GM19025 (cell line): Measurements from ENCODE around the gene MAMDC4.

ENCODE experiments used
- ATAC-seq: cut with Tn5 transposase; IDR thresholded peaks from one replicate; pipeline ENCODE4 v1.9.1; 2021; ENCODE audit warnings: mild to moderate bottlenecking, low read depth, moderate library complexity; ENCODE audit not compliant: unreplicated experiment

MAMDC4 gene

DNA sequence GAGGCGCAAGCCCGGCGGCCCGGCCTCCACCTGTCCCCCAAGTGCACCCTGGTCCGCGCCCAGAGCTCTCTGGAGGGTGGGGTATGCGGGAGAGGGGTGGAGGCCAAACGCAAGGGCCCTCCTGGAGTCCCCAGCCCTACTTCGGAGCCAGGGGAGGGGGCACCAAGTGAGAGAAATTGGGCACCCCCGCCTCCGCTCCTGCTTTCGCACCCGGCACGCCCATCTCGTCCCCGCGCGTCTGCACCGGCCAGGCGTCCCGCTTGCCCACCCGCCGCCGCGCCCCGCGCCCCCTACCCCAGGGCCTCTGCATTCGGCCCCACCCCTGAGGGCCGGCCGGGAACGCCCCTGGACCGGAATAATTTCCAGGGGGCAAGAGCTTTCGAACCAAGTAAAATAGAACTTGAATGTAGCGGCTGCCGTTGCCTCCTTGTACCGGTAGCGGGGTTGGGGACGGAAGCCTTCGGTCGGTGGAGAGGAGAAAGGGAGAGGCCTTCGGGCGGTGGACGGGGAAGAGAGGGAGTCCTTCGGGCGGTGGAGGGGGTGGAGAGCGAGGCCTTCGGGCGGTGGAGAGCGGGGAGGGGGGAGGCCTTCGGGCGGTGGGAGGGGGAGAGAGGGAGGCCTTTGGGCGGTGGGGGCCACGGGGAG, 3.6 kb upstream of the MAMDC4 start:
- ATAC-seq = peak; percentile 6

DNA sequence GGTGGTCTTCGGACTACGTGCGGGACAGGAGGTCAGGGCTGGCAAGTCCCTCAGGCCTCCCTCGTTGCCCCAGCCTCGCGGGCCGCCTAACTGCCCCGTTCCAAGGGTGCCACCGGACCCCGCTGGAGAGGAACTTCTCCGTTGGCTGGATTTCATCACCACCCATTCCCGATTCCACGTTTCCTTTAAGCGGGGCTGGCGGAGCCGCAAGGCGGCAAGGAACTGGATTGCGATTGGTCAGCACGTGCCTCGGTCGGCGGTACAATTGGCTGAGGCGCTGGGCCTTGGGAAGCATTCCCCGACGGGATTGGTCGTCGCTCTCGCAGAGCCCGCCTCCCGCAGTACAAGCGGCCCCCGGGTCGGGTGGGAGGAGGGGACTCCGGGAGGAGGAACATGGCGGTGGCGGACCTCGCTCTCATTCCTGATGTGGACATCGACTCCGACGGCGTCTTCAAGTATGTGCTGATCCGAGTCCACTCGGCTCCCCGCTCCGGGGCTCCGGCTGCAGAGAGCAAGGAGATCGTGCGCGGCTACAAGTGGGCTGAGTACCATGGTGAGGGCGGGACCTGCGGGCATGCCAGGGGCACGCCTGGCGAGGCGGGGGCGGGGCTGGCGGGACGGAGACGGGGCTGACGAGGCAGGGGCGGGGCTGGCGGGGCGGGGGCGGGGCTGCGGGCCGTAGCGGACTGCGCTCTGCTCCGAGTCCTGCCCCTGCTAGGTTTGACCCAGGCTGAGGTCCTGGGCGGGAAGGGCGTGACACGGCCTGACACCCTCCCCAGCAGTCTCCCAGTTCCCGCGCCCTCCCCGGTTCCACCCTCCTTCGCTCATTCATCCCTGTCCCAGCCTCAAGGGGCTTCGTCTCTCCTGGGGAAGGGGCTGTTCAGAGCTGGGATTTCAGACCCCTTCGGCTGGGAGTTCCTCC, 2.8 kb upstream of the MAMDC4 start, which contains the start of gene PHPT1:
Gene PHPT1, plus strand, starts transcription at position 372 of the 922 bp plus-strand sequence. Its CDS starts 22 bp downstream, at position 394.
- peak; percentile 82 for ATAC-seq

- ATAC-seq = no peak
Measured at GRCh38 chr9:136849960-136850865, 1.9 kb upstream of the MAMDC4 start.

DNA sequence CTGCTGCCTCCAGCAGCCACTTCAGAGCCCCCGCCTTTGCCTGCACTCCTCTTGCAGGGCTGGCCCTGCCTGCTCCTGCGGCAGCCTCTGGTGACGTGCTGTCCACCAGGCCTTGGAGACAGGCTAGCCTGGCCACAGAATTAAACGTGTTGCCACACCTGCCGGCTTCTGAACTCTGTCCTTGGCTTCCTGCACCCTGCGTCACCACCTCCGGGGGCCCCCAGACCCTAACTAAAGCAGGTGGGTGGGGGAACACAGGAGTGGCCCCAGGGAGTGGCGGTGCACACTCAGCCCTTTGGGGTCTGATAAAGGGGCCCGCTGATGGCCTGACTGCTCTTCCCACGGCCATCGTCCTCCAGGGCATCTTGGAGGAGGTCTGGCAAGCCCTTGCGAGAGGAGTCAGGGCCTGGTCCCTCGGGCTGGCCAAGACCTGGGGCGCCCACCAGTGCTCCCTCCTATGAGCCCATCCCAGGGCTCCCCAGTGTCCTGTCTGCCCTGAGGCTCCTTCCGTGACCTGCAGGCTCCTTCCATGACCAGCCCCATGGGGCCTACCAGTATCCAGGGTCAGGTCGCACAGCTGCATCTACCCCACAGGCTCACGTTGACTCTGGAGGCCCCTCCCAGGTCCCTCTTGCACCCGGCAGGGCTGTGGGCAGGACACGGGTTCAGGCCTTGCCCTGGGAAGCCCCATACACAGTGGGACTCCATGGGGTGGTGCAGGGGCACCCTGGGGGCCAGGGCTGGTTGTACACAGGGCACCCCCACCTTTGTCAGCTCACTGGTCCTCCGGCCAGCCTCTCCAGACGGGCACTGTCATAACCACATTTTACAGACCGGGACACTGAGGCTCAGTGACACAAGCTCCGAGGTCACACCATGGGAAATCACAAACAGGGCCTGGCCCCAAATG, 1.0 kb upstream of the MAMDC4 start:
- ATAC-seq = no peak

GRCh38 chr9:136852664-136853595, 784 bp downstream of the MAMDC4 start:
- no peak for ATAC-seq

DNA sequence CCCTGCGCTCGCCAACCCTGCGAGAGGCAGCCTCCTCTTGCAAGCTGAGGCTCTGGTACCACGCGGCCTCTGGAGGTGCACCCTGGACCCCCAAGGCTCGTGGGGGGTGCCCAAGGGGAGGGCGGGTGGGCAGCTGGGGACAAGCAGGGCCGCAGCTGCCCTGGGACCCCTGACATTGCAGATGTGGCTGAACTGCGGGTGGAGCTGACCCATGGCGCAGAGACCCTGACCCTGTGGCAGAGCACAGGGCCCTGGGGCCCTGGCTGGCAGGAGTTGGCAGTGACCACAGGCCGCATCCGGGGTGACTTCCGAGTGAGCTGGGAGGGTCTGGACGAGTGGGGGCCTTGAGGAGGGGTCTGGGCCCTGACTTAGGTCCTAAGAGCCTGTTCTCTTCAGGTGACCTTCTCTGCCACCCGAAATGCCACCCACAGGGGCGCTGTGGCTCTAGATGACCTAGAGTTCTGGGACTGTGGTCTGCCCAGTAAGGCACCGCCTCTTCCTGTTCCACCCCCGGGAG, 1.5 kb downstream of the MAMDC4 start:
- ATAC-seq = no peak

DNA sequence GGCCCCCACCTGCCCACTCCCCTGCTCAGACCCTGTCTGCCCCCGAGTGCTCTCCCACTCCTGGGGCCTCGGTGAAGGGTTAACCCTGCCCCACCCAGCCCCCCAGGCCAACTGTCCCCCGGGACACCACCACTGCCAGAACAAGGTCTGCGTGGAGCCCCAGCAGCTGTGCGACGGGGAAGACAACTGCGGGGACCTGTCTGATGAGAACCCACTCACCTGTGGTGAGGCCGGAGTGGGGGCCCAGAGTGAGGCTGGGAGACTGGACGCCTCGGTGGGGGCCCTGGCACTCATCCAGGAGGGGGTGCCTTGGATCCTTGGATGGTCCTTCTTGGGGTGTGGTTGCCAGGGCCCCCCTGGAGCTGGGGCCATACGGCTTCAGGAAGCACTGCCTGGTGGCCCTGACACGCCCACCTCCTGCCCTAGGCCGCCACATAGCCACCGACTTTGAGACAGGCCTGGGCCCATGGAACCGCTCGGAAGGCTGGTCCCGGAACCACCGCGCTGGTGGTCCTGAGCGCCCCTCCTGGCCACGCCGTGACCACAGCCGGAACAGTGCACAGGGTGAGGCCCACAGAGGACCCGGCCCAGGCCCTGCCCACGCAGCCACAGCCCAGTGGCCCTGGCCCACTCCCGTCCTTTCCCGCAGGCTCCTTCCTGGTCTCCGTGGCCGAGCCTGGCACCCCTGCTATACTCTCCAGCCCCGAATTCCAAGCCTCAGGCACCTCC, 2.1 kb downstream of the MAMDC4 start:
- ATAC-seq = no peak

- no peak for ATAC-seq
Measured at GRCh38 chr9:136854842-136855460, 2.8 kb downstream of the MAMDC4 start.

DNA sequence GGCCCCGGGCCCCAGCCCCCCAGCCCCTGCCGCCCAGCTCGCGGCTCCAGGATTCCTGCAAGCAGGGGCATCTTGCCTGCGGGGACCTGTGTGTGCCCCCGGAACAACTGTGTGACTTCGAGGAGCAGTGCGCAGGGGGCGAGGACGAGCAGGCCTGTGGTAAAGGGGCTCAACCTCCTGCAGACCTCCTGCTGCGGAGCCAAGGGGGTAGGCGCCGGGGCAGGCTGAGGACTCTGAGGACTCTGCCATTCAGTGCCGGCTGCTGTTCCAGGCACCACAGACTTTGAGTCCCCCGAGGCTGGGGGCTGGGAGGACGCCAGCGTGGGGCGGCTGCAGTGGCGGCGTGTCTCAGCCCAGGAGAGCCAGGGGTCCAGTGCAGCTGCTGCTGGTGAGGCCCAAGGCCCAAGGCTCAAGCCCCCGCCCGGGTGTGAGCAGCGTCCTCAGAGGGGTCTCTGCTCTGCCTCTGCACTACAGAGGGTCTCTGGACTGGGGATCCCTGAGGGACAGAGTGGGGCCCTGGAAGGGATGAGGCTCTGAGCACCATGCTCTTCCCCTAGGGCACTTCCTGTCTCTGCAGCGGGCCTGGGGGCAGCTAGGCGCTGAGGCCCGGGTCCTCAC, 3.4 kb downstream of the MAMDC4 start:
- no peak for ATAC-seq

DNA sequence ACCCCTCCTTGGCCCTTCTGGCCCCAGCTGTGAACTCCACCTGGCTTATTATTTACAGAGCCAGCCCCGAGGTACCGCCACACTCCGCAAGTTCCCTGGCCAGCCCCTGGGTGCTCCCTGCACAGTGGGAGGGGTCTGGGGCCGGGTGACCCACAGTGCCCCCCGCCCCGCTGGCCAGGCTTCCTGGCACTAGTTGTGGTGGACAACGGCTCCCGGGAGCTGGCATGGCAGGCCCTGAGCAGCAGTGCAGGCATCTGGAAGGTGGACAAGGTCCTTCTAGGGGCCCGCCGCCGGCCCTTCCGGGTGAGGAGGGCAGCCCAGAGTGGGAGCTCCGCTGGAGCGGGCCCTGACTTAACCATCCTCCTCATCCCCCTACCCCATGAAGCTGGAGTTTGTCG, 3.9 kb downstream of the MAMDC4 start:
- ATAC-seq = no peak

DNA sequence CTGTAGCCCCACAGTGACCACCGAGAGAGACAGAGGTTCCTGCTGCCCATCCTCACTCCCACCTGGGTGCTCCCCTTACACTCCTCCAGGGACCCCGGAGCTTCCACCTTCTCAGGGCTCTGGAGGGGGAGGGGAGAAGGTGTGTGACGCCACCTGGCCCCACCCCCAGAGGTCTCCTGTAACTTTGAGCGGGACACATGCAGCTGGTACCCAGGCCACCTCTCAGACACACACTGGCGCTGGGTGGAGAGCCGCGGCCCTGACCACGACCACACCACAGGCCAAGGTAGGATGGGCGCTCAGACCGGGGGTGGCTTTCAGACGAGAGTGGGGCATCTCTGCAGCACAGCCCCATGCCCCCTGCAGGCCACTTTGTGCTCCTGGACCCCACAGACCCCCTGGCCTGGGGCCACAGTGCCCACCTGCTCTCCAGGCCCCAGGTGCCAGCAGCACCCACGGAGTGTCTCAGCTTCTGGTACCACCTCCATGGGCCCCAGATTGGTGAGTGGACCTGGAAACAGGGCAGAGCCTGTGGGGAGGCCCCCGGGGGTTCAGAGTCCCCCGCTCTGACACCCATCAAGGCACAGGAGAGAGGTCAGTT, 4.5 kb downstream of the MAMDC4 start:
- no peak for ATAC-seq

GRCh38 chr9:136857166-136857565, 5.0 kb downstream of the MAMDC4 start:
- no peak for ATAC-seq

DNA sequence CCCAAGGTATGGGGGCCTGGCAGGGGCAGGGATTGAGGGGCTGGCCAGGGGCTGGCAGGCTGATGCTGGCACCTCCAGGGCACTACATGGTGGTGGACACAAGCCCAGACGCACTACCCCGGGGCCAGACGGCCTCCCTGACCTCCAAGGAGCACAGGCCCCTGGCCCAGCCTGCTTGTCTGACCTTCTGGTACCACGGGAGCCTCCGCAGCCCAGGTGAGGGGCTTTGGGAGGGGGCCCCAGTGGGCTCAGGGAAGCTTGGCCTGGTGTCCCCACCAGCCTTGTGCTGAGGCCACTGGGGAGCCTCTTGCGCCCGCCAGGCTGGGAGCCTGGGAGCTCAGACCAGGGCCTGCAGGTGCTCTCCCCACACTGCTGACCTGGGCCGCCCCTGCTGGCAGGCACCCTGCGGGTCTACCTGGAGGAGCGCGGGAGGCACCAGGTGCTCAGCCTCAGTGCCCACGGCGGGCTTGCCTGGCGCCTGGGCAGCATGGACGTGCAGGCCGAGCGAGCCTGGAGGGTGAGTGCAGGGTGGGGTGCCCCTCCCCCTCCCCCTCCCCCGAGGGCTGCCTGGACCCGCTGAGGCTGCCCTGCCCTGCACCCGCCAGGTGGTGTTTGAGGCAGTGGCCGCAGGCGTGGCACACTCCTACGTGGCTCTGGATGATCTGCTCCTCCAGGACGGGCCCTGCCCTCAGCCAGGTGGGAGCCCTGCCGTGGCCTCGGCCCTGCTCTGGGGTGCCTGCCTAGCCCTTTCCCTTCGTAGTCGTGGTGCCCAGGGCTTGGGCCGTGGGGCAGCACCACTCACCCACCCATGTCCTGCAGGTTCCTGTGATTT, 5.7 kb downstream of the MAMDC4 start:
- no peak for ATAC-seq

DNA sequence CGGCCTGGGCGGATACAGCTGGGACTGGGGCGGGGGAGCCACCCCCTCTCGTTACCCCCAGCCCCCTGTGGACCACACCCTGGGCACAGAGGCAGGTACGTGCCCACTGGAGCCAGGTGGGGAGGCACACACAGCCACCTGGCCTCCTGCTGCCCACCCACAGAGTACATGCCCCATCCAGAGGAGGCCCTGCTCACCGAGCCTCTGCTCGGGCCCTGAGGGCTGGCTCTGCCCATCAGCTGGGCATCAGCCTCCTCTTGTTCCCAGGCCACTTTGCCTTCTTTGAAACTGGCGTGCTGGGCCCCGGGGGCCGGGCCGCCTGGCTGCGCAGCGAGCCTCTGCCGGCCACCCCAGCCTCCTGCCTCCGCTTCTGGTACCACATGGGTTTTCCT, 6.3 kb downstream of the MAMDC4 start:
- ATAC-seq = no peak

DNA sequence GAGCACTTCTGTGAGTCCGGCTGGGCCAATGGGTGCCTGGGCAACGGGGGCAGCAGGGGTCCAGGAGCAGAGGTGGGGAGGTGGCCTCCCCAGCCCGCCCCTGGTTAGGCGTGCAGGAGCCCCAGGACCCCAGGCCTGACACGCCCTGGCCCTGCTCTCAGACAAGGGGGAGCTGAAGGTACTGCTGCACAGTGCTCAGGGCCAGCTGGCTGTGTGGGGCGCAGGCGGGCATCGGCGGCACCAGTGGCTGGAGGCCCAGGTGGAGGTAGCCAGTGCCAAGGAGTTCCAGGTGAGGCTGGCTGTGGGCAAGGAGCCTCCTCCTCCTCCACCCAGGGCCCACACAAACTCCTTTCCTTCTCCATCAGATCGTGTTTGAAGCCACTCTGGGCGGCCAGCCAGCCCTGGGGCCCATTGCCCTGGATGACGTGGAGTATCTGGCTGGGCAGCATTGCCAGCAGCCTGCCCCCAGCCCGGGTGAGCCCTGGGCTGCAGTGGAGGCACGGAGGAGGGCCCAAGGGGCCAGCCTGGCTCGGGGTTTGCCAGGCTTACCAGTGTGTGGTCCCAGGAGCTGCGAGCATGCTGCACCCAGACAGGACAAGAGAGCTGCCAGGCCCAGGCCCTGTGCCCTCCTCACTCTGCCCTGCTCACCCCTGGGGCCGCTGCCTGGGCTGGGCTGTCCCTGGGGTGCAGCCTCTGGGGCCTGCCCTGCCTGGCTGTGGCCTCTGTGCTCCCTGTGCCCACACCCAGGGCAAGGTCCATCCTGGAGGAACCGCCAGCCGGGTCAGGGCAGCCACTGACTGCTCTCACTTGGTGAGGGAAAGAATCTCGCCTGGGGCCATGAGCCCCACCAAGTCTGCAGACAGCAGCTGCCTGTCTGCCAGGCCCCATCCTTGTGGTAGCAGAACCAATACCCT, 7.0 kb downstream of the MAMDC4 start:
- ATAC-seq = no peak
